CD8-positive, alpha-beta memory T cell (primary cell): ENCODE measurements around the gene LSM11. TPM values are rescaled to one million over a fixed set of nuclear protein-coding genes. Genes with fewer than 3 reads are reported as not detected.
"Not testable (repeated sequence)": the region's sequence is repeated elsewhere in the genome, so short reads cannot be mapped to it uniquely, and the experiment has no call there.

Source experiments
- CTCF ChIA-PET: fragments of 350-600 bp; sonication (Branson Sonifier 250); formaldehyde crosslinking; loops from one replicate; lab custom pipeline; 2021; ENCODE audit warnings: antibody characterized with exemption; lab: Charles Lee
- POLR2A ChIA-PET: fragments of 350-600 bp; sonication (Branson Sonifier 250); formaldehyde crosslinking; loops from one replicate; lab custom pipeline; 2021; ENCODE audit warnings: antibody characterized with exemption; lab: Charles Lee
- DNase-seq, 5 donors: peaks; one replicate each; pipeline versions ENCODE4 v3.0.0 to v3.0.0-alpha.2; 2020 to 2022; ENCODE audit warnings: mixed read lengths in 1 of 5
- H3K27ac ChIP-seq: one replicate; pipeline ENCODE4 v1.7.0; 2013; ENCODE audit warnings: low read depth, mild to moderate bottlenecking, low read length, moderate library complexity
- H3K27me3 ChIP-seq: 2 replicates; pipeline ENCODE4 v1.7.0; 2013; ENCODE audit warnings: low read length, mild to moderate bottlenecking; ENCODE audit not compliant: insufficient read depth, poor library complexity, severe bottlenecking
- H3K36me3 ChIP-seq: 2 replicates; pipeline ENCODE4 v1.7.0; 2013; ENCODE audit warnings: mild to moderate bottlenecking, low read length, moderate library complexity; ENCODE audit not compliant: insufficient read depth
- H3K4me1 ChIP-seq: 2 replicates; pipeline ENCODE4 v1.7.0; 2013; ENCODE audit warnings: mild to moderate bottlenecking, low read length, moderate library complexity; ENCODE audit not compliant: insufficient read depth
- H3K4me3 ChIP-seq: 2 replicates; pipeline ENCODE4 v1.7.0; 2013; ENCODE audit warnings: mild to moderate bottlenecking, low read length
- H3K9me3 ChIP-seq: 2 replicates; pipeline ENCODE4 v1.7.0; 2013; ENCODE audit warnings: mild to moderate bottlenecking, low read length
- H3K27ac Mint-ChIP-seq, 8 donors: one replicate each; pipeline ENCODE4 v1.8.0; 2020 to 2021; ENCODE audit warnings: mixed read lengths in 8 of 8, mild to moderate bottlenecking in 6 of 8, inconsistent platforms in 3 of 8, moderate library complexity in 3 of 8
- H3K27me3 Mint-ChIP-seq, 2 donors: one replicate each; pipeline ENCODE4 v1.8.0; 2020 to 2021; ENCODE audit warnings: mixed read lengths in 2 of 2, mild to moderate bottlenecking in 1 of 2, moderate library complexity in 1 of 2
- H3K36me3 Mint-ChIP-seq, 3 donors: one replicate each; pipeline ENCODE4 v1.8.0; 2020 to 2021; ENCODE audit warnings: mixed read lengths in 3 of 3, inconsistent platforms in 1 of 3, mild to moderate bottlenecking in 1 of 3
- H3K4me1 Mint-ChIP-seq, 3 donors: one replicate each; pipeline ENCODE4 v1.8.0; 2020 to 2021; ENCODE audit warnings: mixed read lengths in 3 of 3, inconsistent platforms in 1 of 3, mild to moderate bottlenecking in 1 of 3
- H3K4me3 Mint-ChIP-seq, 7 donors: one replicate each; pipeline ENCODE4 v1.8.0; 2020 to 2021; ENCODE audit warnings: mixed read lengths in 7 of 7, mild to moderate bottlenecking in 6 of 7, moderate library complexity in 4 of 7, inconsistent platforms in 2 of 7
- H3K9me3 Mint-ChIP-seq, 5 donors: one replicate each; pipeline ENCODE4 v1.8.0; 2020 to 2022; ENCODE audit warnings: mixed read lengths in 5 of 5, mild to moderate bottlenecking in 3 of 5, moderate library complexity in 2 of 5, inconsistent platforms in 1 of 5
- polyA plus RNA-seq: library from polyadenylated mRNA; unstranded; fragments of 300-500 nt; fragmentation: Illumina TruSeq; gene quantifications from one replicate; pipeline ENCODE4 v1.2.3, GENCODE V29; 2021
- total RNA-seq, 2 experiments: library from RNA; stranded (reverse); gene quantifications; one replicate each; pipeline ENCODE4 v1.2.3, GENCODE V29; 2021

LSM11 gene
- total and polyA plus RNA-seq, 3 experiments from 2014 or later: 0.82 to 7.9 (median 7.8) TPM

DNA sequence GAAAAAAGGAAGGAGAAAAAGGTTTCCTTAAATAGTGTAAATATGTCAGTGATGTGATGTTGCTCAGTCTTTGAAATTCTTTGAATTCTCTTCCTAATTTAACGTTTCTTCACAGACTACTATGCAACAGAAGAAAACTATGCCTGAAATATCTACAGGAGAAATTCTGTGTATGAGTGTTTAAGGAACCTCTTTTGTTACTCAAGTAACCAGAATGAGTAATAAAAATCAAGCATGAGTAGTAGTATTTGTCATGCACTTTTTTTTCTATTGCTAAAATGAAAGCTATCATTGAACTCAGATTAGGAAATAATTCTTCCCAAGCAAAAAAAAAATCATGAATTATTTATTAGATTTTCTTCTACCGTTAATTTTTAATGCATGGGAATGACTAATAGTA, 32.6 kb upstream of the LSM11 start:
- H3K4me1 Mint-ChIP-seq: no peaks in the 10 kb centered on the region
- H3K9me3 Mint-ChIP-seq: no peaks in the 10 kb centered on the region
- Histone ChIP-seq H3K27ac (no peak overlapping the region), H3K27me3 (no peaks in the 10 kb centered on the region), H3K4me1 (no peaks in the 10 kb centered on the region), H3K36me3 (no peaks in the 10 kb centered on the region), H3K4me3 (no peak overlapping the region), H3K9me3 (no peaks in the 10 kb centered on the region)
- ChIA-PET CTCF (no interaction called here), POLR2A (no interaction called here)
- no peak overlapping the region for H3K27ac Mint-ChIP-seq
- H3K4me3 Mint-ChIP-seq: no peak overlapping the region
- no peaks in the 10 kb centered on the region for H3K36me3 Mint-ChIP-seq
- peaks cover under 1 to 13% of the 10 kb centered on the region in 2 donors for H3K27me3 Mint-ChIP-seq
- no peak for DNase-seq

DNA sequence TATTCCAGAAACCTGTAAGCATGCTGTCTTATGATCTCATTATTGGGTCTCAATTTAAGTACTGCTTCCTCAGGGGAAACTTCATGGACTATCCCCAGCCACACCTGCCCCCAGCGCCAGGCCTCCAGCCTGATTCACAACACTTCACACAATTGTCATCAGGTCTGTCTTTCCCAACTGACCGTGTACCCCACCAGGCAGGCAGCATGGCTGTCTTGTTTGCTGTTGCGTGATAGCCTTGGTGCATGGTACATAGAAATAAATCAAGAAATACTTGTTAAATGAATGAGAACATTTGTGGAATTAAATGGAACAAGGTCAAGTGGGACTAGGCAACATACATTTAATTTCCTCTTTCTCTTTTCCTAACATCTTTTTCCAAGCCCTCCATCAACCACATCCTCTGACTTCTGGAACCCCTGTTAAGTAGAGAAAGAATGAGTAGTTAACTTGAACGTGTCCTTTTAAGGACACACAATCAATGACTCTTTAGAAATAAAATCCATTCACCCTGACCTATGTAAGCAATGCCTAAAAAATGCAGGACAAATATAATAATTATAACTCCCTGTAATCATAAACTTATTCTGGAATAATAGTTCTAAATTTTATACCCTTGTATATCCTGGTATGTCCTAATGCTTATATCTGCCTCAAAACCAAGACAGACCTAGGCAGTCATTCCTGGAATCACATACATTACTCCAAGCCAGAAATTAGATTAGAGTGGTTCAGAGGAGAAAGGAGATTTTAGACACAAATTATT, 29.5 kb upstream of the LSM11 start:
- peaks cover 12% of the 10 kb centered on the region for H3K4me1 ChIP-seq
- Mint-ChIP-seq H3K27me3 (peaks cover 0 to under 1% of the 10 kb centered on the region in 2 donors), H3K4me1 (peaks cover 12 to 21% (median 16%) of the 10 kb centered on the region in 3 donors), H3K4me3 (no peak overlapping the region), H3K9me3 (no peaks in the 10 kb centered on the region), H3K36me3 (peaks cover 0 to 3% (median 0%) of the 10 kb centered on the region in 3 donors), H3K27ac (no peak overlapping the region)
- ChIA-PET CTCF (no interaction called here), POLR2A (no interaction called here)
- H3K27me3 ChIP-seq: no peaks in the 10 kb centered on the region
- H3K36me3 ChIP-seq: no peaks in the 10 kb centered on the region
- H3K9me3 ChIP-seq: no peaks in the 10 kb centered on the region
- H3K4me3 ChIP-seq: no peak overlapping the region
- no peak overlapping the region for H3K27ac ChIP-seq
- DNase-seq: no peak

DNA sequence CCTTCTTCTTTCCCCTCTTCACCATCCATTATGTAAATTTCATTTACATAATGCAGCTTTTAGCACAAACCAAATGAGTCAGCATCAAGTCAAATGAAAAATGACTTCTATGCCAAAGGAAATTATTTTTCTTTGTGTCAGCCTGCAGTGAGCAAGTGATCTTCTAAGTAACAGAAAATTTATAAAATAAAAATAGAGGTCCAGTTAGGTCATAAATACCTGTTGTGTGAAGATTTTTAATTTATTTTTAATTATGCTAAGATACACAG, 29.0 kb upstream of the LSM11 start:
- CTCF ChIA-PET: no interaction called here

DNA sequence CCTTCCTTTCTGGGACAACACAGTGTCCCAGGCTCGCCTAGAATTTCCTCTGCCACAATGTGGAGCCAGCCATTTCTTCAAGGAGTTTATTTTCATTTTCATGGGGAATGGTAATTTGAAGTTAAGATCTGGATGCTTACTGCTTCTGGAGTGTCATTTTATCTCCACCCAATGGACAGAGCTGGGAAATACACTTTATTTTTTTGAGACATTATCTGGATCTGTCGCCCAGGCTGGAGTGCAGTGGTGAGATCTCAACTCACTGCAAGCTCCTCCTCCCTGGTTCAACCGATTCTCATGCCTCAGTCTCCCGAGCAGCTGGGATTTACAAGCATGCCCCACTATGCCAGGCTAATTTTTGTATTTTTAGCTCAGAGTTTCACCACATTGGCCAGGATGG, 25.0 kb upstream of the LSM11 start:
- Mint-ChIP-seq H3K4me3 (no peak overlapping the region), H3K27ac (peak overlapping the region in 2 of 8 donors; percentile 55 to 72), H3K36me3 (peaks cover 0 to 6% (median 6%) of the 10 kb centered on the region in 3 donors), H3K9me3 (no peaks in the 10 kb centered on the region), H3K27me3 (no peaks in the 10 kb centered on the region), H3K4me1 (peaks cover 12 to 21% (median 16%) of the 10 kb centered on the region in 3 donors)
- ChIA-PET CTCF (interaction anchor here (0.6 to 4.0 kb wide), 14 partner anchors 10 to 288 kb away, joined by 3 to 26 read pairs (median 4); partner anchors contain the start of genes LSM11, NIPAL4 and THG1L), POLR2A (no interaction called here)
- no peaks in the 10 kb centered on the region for H3K27me3 ChIP-seq
- no peaks in the 10 kb centered on the region for H3K36me3 ChIP-seq
- peaks cover 12% of the 10 kb centered on the region for H3K4me1 ChIP-seq
- H3K27ac ChIP-seq: no peak overlapping the region
- no peaks in the 10 kb centered on the region for H3K9me3 ChIP-seq
- peak in 2 of 5 donors; percentile 8 to 18 for DNase-seq
- no peak overlapping the region for H3K4me3 ChIP-seq

More for the DNA sequence above, 29.0 kb upstream of the LSM11 start:
- no peak for DNase-seq
- Mint-ChIP-seq H3K27ac (no peak overlapping the region), H3K4me3 (no peak overlapping the region), H3K36me3 (peaks cover 0 to 3% (median 0%) of the 10 kb centered on the region in 3 donors), H3K27me3 (no peaks in the 10 kb centered on the region), H3K9me3 (no peaks in the 10 kb centered on the region), H3K4me1 (peaks cover 12 to 21% (median 16%) of the 10 kb centered on the region in 3 donors)
- H3K9me3 ChIP-seq: no peaks in the 10 kb centered on the region
- H3K4me1 ChIP-seq: peaks cover 12% of the 10 kb centered on the region
- no peak overlapping the region for H3K27ac ChIP-seq
- H3K4me3 ChIP-seq: no peak overlapping the region
- no peaks in the 10 kb centered on the region for H3K27me3 ChIP-seq
- POLR2A ChIA-PET: no interaction called here
- H3K36me3 ChIP-seq: no peaks in the 10 kb centered on the region

DNA sequence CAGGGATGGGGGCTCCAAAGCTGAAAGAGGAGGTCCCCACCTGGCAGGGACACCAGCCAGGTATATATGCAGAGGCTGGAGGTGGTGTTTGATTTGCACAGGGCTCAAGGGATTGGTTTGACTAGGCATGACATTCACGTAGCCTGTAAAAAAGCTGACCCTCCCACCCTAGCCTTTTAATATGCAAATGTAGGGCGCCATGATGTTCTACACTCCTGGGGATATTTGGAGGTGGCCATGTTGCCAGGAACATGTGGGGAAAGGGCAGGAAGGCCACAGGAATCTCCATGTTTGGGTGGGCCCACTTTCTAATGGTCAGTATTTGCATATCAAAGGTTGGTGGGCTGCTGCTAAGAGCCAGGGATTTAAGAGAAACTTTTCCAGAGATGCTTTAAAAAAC, 24.3 kb upstream of the LSM11 start:
- Histone ChIP-seq H3K4me3 (no peak overlapping the region), H3K4me1 (peaks cover 12% of the 10 kb centered on the region), H3K27me3 (no peaks in the 10 kb centered on the region), H3K9me3 (no peaks in the 10 kb centered on the region), H3K27ac (no peak overlapping the region), H3K36me3 (no peaks in the 10 kb centered on the region)
- Mint-ChIP-seq H3K4me3 (no peak overlapping the region), H3K4me1 (peaks cover 12 to 21% (median 16%) of the 10 kb centered on the region in 3 donors), H3K36me3 (peaks cover 0 to 8% (median 6%) of the 10 kb centered on the region in 3 donors), H3K27ac (no peak overlapping the region), H3K9me3 (no peaks in the 10 kb centered on the region), H3K27me3 (no peaks in the 10 kb centered on the region)
- CTCF ChIA-PET: interaction anchor here (0.8 to 4.0 kb wide), 10 partner anchors 11 to 288 kb away, joined by 3 to 26 read pairs (median 6); partner anchors contain the start of genes LSM11, NIPAL4 and THG1L
- DNase-seq: no peak
- POLR2A ChIA-PET: interaction anchor here (0.6 to 0.7 kb wide), 2 partner anchors 98 to 364 kb away, joined by 3 to 4 read pairs; no protein-coding TSS in a partner anchor

DNA sequence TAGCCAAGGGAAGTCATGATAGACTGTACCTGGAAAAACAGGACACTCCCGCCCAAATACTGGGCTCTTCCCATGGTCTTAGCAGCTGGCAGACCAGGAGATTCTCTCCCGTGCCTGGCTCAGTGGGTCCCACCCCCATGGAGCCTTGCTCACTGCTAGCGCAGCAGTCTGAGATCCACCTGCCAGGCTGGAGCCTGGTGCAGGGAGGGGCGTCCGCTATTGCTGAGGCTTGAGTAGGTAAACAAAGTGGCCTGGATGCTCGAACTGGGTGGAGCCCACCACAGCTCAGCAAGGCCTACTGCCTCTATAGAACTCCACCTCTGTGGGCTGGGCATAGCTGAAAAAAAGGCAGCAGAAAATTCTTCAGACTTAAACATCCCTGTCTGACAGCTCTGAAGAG, 22.4 kb upstream of the LSM11 start:
- Mint-ChIP-seq H3K27ac (no peak overlapping the region), H3K36me3 (peaks cover 0 to 10% (median 6%) of the 10 kb centered on the region in 3 donors), H3K4me3 (no peak overlapping the region), H3K27me3 (no peaks in the 10 kb centered on the region), H3K4me1 (peaks cover 12 to 21% (median 16%) of the 10 kb centered on the region in 3 donors), H3K9me3 (no peaks in the 10 kb centered on the region)
- Histone ChIP-seq H3K4me3 (no peak overlapping the region), H3K36me3 (no peaks in the 10 kb centered on the region), H3K9me3 (no peaks in the 10 kb centered on the region), H3K4me1 (peaks cover 12% of the 10 kb centered on the region), H3K27me3 (no peaks in the 10 kb centered on the region), H3K27ac (no peak overlapping the region)
- ChIA-PET CTCF (interaction anchor here (1.1 to 1.2 kb wide), 3 partner anchors 22 to 393 kb away, joined by 3 to 4 read pairs (median 4); partner anchors contain the start of gene LSM11), POLR2A (no interaction called here)
- DNase-seq: no peak

DNA sequence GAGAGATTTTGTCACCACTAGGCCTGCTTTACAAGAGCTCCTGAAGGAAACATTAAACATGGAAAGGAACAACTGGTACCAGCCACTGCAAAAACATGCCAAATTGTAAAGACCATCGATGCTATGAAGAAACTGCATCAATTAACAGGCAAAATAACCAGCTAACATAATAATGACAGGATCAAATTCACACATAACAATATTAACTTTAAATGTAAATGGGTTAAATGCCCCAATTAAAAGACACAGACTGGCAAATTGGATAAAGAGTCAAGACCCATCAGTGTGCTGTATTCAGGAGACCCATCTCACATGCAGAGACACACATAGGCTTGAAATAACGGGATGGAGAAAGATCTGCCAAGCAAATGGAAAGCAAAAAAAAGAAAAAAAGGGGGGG, 20.6 kb upstream of the LSM11 start:
- H3K27ac Mint-ChIP-seq, H3K27ac ChIP-seq, H3K27me3 ChIP-seq, H3K9me3 Mint-ChIP-seq, H3K4me3 Mint-ChIP-seq, H3K4me1 Mint-ChIP-seq, POLR2A ChIA-PET, H3K4me3 ChIP-seq, H3K4me1 ChIP-seq, H3K36me3 ChIP-seq, H3K9me3 ChIP-seq, CTCF ChIA-PET, DNase-seq, H3K27me3 Mint-ChIP-seq: not testable (repeated sequence)
- peaks cover 0 to 10% (median 6%) of the 10 kb centered on the region in 3 donors for H3K36me3 Mint-ChIP-seq

DNA sequence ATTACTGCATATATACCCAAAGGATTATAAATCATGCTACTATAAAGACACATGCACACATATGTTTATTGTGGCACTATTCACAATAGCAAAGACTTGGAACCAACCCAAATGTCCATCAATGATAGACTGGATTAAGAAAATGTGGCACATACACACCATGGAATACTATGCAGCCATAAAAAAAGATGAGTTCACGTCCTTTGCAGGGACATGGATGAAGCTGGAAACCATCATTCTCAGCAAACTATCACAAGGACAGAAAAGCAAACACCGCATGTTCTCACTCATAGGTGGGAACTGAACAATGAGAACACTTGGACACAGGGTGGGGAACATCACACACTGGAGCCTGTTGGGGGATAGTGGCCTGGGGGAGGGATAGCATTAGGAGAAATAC, 16.9 kb upstream of the LSM11 start:
- H3K36me3 ChIP-seq, H3K27ac ChIP-seq, H3K4me3 ChIP-seq, H3K27me3 ChIP-seq, POLR2A ChIA-PET, DNase-seq, CTCF ChIA-PET, H3K9me3 ChIP-seq, H3K27me3 Mint-ChIP-seq, H3K27ac Mint-ChIP-seq, H3K4me1 ChIP-seq, H3K4me3 Mint-ChIP-seq, H3K9me3 Mint-ChIP-seq: not testable (repeated sequence)
- Mint-ChIP-seq H3K36me3 (peaks cover 0 to 11% (median 7%) of the 10 kb centered on the region in 3 donors), H3K4me1 (peaks cover 9 to 11% (median 10%) of the 10 kb centered on the region in 3 donors)
